Brain microvascular endothelial cell (primary cell): ENCODE results near the gene WDR77.

Experiments used
- DNase-seq: peaks from one replicate; pipeline ENCODE4 v3.0.0-alpha.2; 2020
- H3K27ac ChIP-seq: fragments of 250-450 bp; sonication (Bioruptor Pico); 2 replicates; pipeline ENCODE4 v1.5.1; 2020; ENCODE audit warnings: mild to moderate bottlenecking, moderate library complexity
- H3K27me3 ChIP-seq: fragments of 250-450 bp; sonication (Bioruptor Pico); replicated peaks from 2 replicates; pipeline ENCODE4 v1.5.1; 2020; ENCODE audit warnings: mild to moderate bottlenecking
- H3K36me3 ChIP-seq: fragments of 250-450 bp; sonication (Bioruptor Pico); replicated peaks from 2 replicates; pipeline ENCODE4 v1.5.1; 2020; ENCODE audit warnings: mild to moderate bottlenecking
- H3K4me3 ChIP-seq: 2 replicates; pipeline ENCODE4 v1.5.1; 2011; ENCODE audit warnings: low read depth, mild to moderate bottlenecking, control low read depth, low read length, moderate library complexity
- CTCF ChIP-seq: IDR thresholded peaks from 2 replicates; pipeline ENCODE4 v1.5.1; 2011; ENCODE audit warnings: low read depth, mild to moderate bottlenecking, moderate library complexity, low read length, control low read depth, inconsistent platforms; ENCODE audit errors: missing control alignments
- in situ Hi-C: cut with HindIII; loops from 2 replicates; pipeline ENCODE4 v1.10.0; 2017; ENCODE audit warnings: low sequenced_read_pairs, low pct_ligation_motif_present

The WDR77 gene

GRCh38 chr1:111489604-111490003 is 40.5 kb upstream of the WDR77 start:
- no peaks in the 10 kb centered on the region for H3K27me3 ChIP-seq

GRCh38 chr1:111488669-111489068 is 39.6 kb upstream of the WDR77 start:
- no peak overlapping the region for H3K27ac ChIP-seq
- in situ Hi-C loops = no loop called here
- H3K4me3 ChIP-seq = no peak overlapping the region
- no peaks in the 10 kb centered on the region for H3K27me3 ChIP-seq
- TF ChIP-seq CTCF = no peak
- DNase-seq = no peak
- H3K36me3 ChIP-seq = no peaks in the 10 kb centered on the region

More at GRCh38 chr1:111489604-111490003, 40.5 kb upstream of the WDR77 start:
- in situ Hi-C loops = no loop called here
- no peak overlapping the region for H3K4me3 ChIP-seq
- no peaks in the 10 kb centered on the region for H3K36me3 ChIP-seq
- no peak overlapping the region for H3K27ac ChIP-seq
- TF ChIP-seq CTCF = no peak
- DNase-seq = no peak

- H3K27ac ChIP-seq = no peak overlapping the region
- in situ Hi-C loops = no loop called here
- H3K4me3 ChIP-seq = no peak overlapping the region
- no peak for DNase-seq
- H3K27me3 ChIP-seq = no peaks in the 10 kb centered on the region
- no peak for TF ChIP-seq CTCF
- H3K36me3 ChIP-seq = no peaks in the 10 kb centered on the region
These were observed 38.1 kb upstream of the WDR77 start for GRCh38 chr1:111487133-111487532.

GRCh38 chr1:111486431-111486830 is 37.4 kb upstream of the WDR77 start:
- no peak for TF ChIP-seq CTCF
- in situ Hi-C loops = no loop called here
- H3K4me3 ChIP-seq = no peak overlapping the region
- H3K36me3 ChIP-seq = no peaks in the 10 kb centered on the region
- H3K27ac ChIP-seq = no peak overlapping the region
- no peaks in the 10 kb centered on the region for H3K27me3 ChIP-seq
- no peak for DNase-seq

- no peak for TF ChIP-seq CTCF
- no peak overlapping the region for H3K4me3 ChIP-seq
- in situ Hi-C loops = no loop called here
- H3K27ac ChIP-seq = no peak overlapping the region
- no peaks in the 10 kb centered on the region for H3K36me3 ChIP-seq
- no peak for DNase-seq
- no peaks in the 10 kb centered on the region for H3K27me3 ChIP-seq
These were observed 35.5 kb upstream of the WDR77 start for GRCh38 chr1:111484391-111485026.

GRCh38 chr1:111483876-111484275 is 34.8 kb upstream of the WDR77 start:
- in situ Hi-C loops = no loop called here
- no peak for DNase-seq
- no peak overlapping the region for H3K4me3 ChIP-seq
- H3K27me3 ChIP-seq = no peaks in the 10 kb centered on the region
- TF ChIP-seq CTCF = no peak
- H3K36me3 ChIP-seq = no peaks in the 10 kb centered on the region
- no peak overlapping the region for H3K27ac ChIP-seq
